ENCODE results near the gene MAP6. TPM values are rescaled to one million over a fixed set of nuclear protein-coding genes. Genes with fewer than 3 reads are reported as not detected.

The MAP6 gene
- total RNA-seq, 1 donor from 2014 or later = 3.3 TPM

GRCh38 chr11:75539459-75540334 lies 129.1 kb downstream of the MAP6 start:
- TF ChIP-seq, protein P1, sequence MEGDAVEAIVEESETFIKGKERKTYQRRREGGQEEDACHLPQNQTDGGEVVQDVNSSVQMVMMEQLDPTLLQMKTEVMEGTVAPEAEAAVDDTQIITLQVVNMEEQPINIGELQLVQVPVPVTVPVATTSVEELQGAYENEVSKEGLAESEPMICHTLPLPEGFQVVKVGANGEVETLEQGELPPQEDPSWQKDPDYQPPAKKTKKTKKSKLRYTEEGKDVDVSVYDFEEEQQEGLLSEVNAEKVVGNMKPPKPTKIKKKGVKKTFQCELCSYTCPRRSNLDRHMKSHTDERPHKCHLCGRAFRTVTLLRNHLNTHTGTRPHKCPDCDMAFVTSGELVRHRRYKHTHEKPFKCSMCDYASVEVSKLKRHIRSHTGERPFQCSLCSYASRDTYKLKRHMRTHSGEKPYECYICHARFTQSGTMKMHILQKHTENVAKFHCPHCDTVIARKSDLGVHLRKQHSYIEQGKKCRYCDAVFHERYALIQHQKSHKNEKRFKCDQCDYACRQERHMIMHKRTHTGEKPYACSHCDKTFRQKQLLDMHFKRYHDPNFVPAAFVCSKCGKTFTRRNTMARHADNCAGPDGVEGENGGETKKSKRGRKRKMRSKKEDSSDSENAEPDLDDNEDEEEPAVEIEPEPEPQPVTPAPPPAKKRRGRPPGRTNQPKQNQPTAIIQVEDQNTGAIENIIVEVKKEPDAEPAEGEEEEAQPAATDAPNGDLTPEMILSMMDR (IDR thresholded peaks at IDR 0.05; ENCODE audit: insufficient read depth, low read length, poor library complexity, severe bottlenecking) = no peak

DNA sequence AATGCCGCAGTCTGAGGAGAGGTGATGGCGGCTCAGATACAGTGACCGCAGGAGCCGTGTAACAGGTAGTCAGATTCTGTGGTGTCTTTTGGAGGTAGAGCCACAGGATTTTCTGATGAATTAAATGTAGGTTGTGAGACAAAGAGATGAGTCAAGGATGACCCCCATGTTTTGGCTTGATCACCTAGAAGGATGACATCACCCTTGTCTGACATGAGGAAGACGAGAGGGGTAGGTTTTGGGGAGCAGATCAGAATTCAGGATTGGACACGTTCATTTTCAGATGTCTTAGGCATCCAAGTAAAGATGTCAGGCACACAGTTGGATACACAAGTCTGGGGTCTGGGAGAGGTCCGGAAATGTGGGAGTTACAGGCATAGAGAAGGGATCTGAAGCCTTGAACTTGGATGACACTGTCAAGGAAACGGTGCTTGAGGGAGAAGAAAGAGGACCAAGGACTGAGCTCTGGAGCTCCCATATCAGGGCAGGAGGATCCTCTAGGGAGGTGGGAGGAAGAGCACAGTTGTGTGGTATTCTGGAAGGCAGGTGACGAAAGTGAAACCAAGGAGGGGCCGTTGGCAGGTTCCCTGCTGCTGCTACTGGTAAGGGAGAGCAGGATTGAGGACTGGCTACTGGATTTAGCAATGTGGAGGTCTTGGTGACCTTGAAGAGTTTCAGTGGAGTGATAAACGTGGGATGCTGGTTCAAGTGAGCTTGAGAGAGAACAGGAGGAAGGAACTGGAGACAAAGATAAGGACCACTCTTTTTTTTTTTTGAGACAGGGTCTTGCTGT lies 130.5 kb downstream of the MAP6 start:
- no peak overlapping the region for H3K4me3 ChIP-seq (ENCODE audit: low read depth, low read length)
- DNase-seq (ENCODE audit: low read depth) = no peak

More at GRCh38 chr11:75539459-75540334, 129.1 kb downstream of the MAP6 start:
- no peak for DNase-seq (ENCODE audit: low read depth)
- Histone ChIP-seq H3K4me3 (ENCODE audit: low read depth, low read length) (no peak overlapping the region), H3K27me3 (ENCODE audit: control insufficient read depth, insufficient read depth, low read length) (no peaks in the 10 kb centered on the region), H3K36me3 (ENCODE audit: control insufficient read depth, insufficient read depth, low read length) (no peaks in the 10 kb centered on the region)

DNA sequence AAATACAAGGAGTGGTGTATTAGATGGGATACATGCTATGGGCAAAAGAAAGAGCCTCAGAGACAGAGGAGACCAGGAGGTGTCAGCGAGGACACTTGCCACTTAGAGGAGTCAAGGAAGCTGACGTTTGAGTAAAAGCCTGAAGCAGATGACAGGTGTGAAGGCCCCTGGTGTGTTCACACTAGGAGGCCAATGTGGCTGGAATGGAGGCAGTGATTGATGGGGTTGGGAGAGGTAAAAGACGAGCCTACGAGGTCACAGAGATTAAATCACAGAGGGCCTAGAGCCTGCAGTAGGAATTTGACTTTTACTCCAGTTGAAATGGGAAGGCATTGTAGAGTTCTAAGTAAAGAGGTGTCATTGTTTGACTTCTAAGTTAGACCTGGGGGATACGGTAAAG lies 131.1 kb downstream of the MAP6 start:
- no peak overlapping the region for H3K4me3 ChIP-seq (ENCODE audit: low read depth, low read length)
- no peak for DNase-seq (ENCODE audit: low read depth)
- H3K36me3 ChIP-seq (ENCODE audit: control insufficient read depth, insufficient read depth, low read length) = no peaks in the 10 kb centered on the region
- TF ChIP-seq, protein P1 (IDR thresholded peaks at IDR 0.05; ENCODE audit: insufficient read depth, low read length, poor library complexity, severe bottlenecking) = no peak
- H3K27me3 ChIP-seq (ENCODE audit: control insufficient read depth, insufficient read depth, low read length) = no peaks in the 10 kb centered on the region

More for the DNA sequence above, 130.5 kb downstream of the MAP6 start:
- Histone ChIP-seq H3K36me3 (ENCODE audit: control insufficient read depth, insufficient read depth, low read length) (no peaks in the 10 kb centered on the region), H3K27me3 (ENCODE audit: control insufficient read depth, insufficient read depth, low read length) (no peaks in the 10 kb centered on the region)
- TF ChIP-seq, protein P1 (IDR thresholded peaks at IDR 0.05; ENCODE audit: insufficient read depth, low read length, poor library complexity, severe bottlenecking) = no peak

Other genes starting within 250 kb of the MAP6 start
- gene KLHL35, start 235.8 kb downstream of the MAP6 start, total RNA-seq = 1.5 and 6.8 TPM in 2 replicates
- 10.3 and 12.7 TPM in 2 replicates for gene GDPD5, start 143.1 kb downstream of the MAP6 start, total RNA-seq
- gene SERPINH1, start 106.8 kb downstream of the MAP6 start, total RNA-seq = 466 and 467 TPM in 2 replicates
- gene MOGAT2, start 48.8 kb upstream of the MAP6 start, total RNA-seq = not detected in 2 replicates
- gene DGAT2, start 99.7 kb upstream of the MAP6 start, total RNA-seq = 2.7 and 2.9 TPM in 2 replicates
- gene UVRAG, start 146.2 kb upstream of the MAP6 start, total RNA-seq = 14.3 and 16.2 TPM in 2 replicates

All from kidney epithelial cell (primary cell).